Esophagus muscularis mucosa (tissue), 3 donors: ENCODE data around the gene KCNK2.

Source experiments
- POLR2AphosphoS5 ChIP-seq, 2 donors: sonication (generic); formaldehyde crosslinking; IDR thresholded peaks; one replicate each; pipeline ENCODE4 v1.6.1; 2017; ENCODE audit warnings: antibody characterized with exemption in 2 of 2
- TF ChIP-seq, protein P1 (sequence below), 3 experiments: fragments of 200-600 bp in 2 of 3; fragments of 450-650 bp in 1 of 3; sonication (generic) in 2 of 3; IDR thresholded peaks; one replicate each; pipeline ENCODE4 v1.5.1; 2017 to 2019; ENCODE audit warnings: antibody characterized with exemption in 3 of 3, mild to moderate bottlenecking in 2 of 3, moderate library complexity in 1 of 3

DNA sequence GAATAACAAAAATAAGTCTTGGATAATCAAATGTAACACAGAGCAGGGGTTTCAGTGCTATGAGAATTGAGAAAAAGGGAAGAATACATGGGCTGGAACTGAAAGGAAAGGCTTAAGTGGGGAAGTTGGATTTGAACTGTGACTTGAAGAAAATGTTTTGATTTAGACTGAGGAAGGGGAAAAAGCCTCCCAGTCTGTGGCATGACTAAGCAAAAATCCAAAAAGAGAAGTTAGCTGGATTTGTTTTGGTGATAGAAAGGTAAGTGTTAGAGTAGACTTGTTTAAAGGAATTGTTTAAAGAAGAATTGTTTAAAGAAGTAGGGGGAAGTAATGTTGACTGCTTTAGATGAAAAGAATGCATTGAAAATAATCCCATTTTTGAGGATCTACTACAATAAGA is 46.0 kb downstream of the KCNK2 start:
- TF ChIP-seq, protein P1, sequence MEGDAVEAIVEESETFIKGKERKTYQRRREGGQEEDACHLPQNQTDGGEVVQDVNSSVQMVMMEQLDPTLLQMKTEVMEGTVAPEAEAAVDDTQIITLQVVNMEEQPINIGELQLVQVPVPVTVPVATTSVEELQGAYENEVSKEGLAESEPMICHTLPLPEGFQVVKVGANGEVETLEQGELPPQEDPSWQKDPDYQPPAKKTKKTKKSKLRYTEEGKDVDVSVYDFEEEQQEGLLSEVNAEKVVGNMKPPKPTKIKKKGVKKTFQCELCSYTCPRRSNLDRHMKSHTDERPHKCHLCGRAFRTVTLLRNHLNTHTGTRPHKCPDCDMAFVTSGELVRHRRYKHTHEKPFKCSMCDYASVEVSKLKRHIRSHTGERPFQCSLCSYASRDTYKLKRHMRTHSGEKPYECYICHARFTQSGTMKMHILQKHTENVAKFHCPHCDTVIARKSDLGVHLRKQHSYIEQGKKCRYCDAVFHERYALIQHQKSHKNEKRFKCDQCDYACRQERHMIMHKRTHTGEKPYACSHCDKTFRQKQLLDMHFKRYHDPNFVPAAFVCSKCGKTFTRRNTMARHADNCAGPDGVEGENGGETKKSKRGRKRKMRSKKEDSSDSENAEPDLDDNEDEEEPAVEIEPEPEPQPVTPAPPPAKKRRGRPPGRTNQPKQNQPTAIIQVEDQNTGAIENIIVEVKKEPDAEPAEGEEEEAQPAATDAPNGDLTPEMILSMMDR (IDR thresholded peaks at IDR 0.05), result no peak
- TF ChIP-seq POLR2AphosphoS5 (IDR thresholded peaks at IDR 0.05), result no peak
